Measurements from ENCODE around the gene FIGN. TPM values are rescaled to one million over a fixed set of nuclear protein-coding genes. Genes with fewer than 3 reads are reported as not detected.

Gene FIGN
- total and polyA plus RNA-seq, 2 donors from 2014 or later: 1.1 to 8.0 TPM

DNA sequence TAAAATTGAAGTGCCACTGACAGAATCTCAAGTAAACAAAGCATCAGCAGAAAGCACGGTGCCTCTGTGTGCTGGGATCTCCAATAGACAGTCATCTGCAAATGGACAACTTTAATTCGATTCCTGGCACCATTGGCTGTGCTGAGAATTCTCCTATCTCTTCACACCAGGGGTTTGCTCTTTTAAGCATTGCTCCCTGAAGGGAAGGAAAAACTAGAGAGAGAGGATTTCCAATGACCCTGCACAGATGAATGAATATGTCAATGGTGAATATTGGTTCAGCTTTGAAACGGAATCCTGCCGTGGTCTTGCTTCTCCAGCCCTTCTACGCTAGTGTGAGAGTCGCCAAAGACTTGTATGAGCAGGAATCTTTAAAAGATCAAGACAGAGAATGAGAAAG lies 97.9 kb downstream of the FIGN start:
- H3K9ac ChIP-seq (ENCODE audit: low read length in 3 of 3): no peak overlapping the region
- H3K9me3 ChIP-seq (ENCODE audit: control insufficient read depth in 2 of 3, insufficient read depth in 1 of 3, low read length in 3 of 3): no peaks in the 10 kb centered on the region
- no peaks in the 10 kb centered on the region for H3K27me3 ChIP-seq (ENCODE audit: control insufficient read depth, insufficient read depth, low read length)
- no peak overlapping the region for H3K27ac ChIP-seq (ENCODE audit: low read depth in 2 of 2, low read length in 2 of 2)
- TF ChIP-seq, protein P1, sequence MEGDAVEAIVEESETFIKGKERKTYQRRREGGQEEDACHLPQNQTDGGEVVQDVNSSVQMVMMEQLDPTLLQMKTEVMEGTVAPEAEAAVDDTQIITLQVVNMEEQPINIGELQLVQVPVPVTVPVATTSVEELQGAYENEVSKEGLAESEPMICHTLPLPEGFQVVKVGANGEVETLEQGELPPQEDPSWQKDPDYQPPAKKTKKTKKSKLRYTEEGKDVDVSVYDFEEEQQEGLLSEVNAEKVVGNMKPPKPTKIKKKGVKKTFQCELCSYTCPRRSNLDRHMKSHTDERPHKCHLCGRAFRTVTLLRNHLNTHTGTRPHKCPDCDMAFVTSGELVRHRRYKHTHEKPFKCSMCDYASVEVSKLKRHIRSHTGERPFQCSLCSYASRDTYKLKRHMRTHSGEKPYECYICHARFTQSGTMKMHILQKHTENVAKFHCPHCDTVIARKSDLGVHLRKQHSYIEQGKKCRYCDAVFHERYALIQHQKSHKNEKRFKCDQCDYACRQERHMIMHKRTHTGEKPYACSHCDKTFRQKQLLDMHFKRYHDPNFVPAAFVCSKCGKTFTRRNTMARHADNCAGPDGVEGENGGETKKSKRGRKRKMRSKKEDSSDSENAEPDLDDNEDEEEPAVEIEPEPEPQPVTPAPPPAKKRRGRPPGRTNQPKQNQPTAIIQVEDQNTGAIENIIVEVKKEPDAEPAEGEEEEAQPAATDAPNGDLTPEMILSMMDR (IDR thresholded peaks at IDR 0.05; ENCODE audit: borderline replicate concordance, extremely low read depth, insufficient read depth): no peak
- DNase-seq (no peak), FAIRE-seq (no peak)
- H3K4me1 ChIP-seq (ENCODE audit: control insufficient read depth in 2 of 3, insufficient read depth in 2 of 3, low read depth in 1 of 3, low read length in 3 of 3): no peaks in the 10 kb centered on the region
- no peak overlapping the region for H3K4me3 ChIP-seq (ENCODE audit: low read length in 3 of 3)
- intact Hi-C loops (cut with DNase I): no loop called here
- H3K36me3 ChIP-seq (ENCODE audit: control insufficient read depth in 2 of 3, insufficient read depth in 3 of 3, low read length in 3 of 3): no peaks in the 10 kb centered on the region

DNA sequence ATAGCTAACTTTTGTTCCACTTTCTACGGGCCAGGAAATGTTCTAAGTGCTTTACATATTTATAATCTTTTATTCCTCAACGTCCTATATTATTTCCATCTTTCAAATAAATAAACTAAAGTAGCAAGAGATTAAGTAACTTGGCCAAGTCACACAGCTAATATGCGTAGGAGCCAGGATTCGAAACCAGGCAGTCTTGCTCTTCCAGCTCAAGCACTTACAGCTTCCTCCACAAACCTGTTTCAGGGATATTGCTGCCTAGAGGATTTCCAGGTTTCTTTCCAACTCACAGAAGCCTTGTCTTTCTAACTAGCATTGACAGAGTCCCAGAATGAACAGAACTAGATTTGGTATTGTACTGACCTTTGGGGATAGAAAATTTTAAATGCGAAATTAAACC lies 102.5 kb downstream of the FIGN start:
- Histone ChIP-seq H3K9me3 (ENCODE audit: control insufficient read depth in 2 of 3, insufficient read depth in 1 of 3, low read length in 3 of 3) (no peaks in the 10 kb centered on the region), H3K4me3 (ENCODE audit: low read length in 3 of 3) (no peak overlapping the region), H3K9ac (ENCODE audit: low read length in 3 of 3) (no peak overlapping the region), H3K27me3 (ENCODE audit: control insufficient read depth, insufficient read depth, low read length) (no peaks in the 10 kb centered on the region), H3K36me3 (ENCODE audit: control insufficient read depth in 2 of 3, insufficient read depth in 3 of 3, low read length in 3 of 3) (no peaks in the 10 kb centered on the region), H3K4me1 (ENCODE audit: control insufficient read depth in 2 of 3, insufficient read depth in 2 of 3, low read depth in 1 of 3, low read length in 3 of 3) (no peaks in the 10 kb centered on the region), H3K27ac (ENCODE audit: low read depth in 2 of 2, low read length in 2 of 2) (no peak overlapping the region)
- TF ChIP-seq, protein P1 (IDR thresholded peaks at IDR 0.05; ENCODE audit: borderline replicate concordance, extremely low read depth, insufficient read depth): no peak
- DNase-seq (no peak), FAIRE-seq (no peak)
- intact Hi-C loops (cut with DNase I): no loop called here

DNA sequence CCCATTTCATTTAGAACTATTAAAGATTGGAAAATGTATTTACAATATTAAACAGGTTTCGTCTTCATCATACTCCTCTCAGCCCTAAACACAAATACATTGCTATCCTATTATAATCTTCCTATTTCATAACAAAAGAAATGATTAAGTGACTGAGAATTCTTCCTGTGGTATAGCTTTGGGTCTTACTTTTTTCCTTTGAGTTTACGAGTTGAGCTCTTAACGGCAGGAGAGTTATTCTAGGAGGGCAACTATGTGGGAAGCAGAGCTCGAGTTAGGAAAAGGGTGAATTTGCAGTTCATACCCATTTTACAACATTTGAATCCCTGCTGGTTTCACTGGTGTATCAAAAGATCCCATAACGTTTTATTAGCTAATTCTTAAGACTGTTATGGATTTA lies 105.0 kb downstream of the FIGN start:
- Histone ChIP-seq H3K27ac (ENCODE audit: low read depth in 2 of 2, low read length in 2 of 2) (no peak overlapping the region), H3K36me3 (ENCODE audit: control insufficient read depth in 2 of 3, insufficient read depth in 3 of 3, low read length in 3 of 3) (no peaks in the 10 kb centered on the region), H3K4me1 (ENCODE audit: control insufficient read depth in 2 of 3, insufficient read depth in 2 of 3, low read depth in 1 of 3, low read length in 3 of 3) (no peaks in the 10 kb centered on the region), H3K9ac (ENCODE audit: low read length in 3 of 3) (no peak overlapping the region), H3K9me3 (ENCODE audit: control insufficient read depth in 2 of 3, insufficient read depth in 1 of 3, low read length in 3 of 3) (no peaks in the 10 kb centered on the region), H3K27me3 (ENCODE audit: control insufficient read depth, insufficient read depth, low read length) (no peaks in the 10 kb centered on the region), H3K4me3 (ENCODE audit: low read length in 3 of 3) (no peak overlapping the region)
- TF ChIP-seq, protein P1 (IDR thresholded peaks at IDR 0.05; ENCODE audit: borderline replicate concordance, extremely low read depth, insufficient read depth): no peak
- intact Hi-C loops (cut with DNase I): no loop called here
- FAIRE-seq (no peak), DNase-seq (no peak)

DNA sequence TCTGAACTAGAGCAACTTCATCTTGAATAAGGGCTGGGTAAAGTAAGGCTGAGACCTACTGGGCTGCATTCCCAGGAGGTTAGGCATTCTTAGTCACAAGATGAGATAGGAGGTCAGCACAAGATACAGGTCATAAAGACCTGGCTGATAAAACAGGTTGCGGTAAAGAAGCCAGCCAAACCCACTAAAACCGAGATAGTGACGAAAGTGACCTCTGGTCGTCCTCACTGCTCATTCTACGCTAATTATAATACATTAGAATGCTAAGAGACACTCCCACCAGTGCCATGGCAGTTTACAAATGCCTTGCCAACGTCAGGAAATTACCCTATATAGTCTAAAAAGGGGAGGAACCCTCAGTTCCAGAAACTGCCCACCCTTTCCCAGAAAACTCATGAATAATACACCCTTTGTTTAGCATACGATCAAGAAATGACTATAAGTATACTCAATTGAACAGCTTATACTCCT lies 109.1 kb downstream of the FIGN start:
- H3K9me3 ChIP-seq (ENCODE audit: control insufficient read depth in 2 of 3, insufficient read depth in 1 of 3, low read length in 3 of 3): no peaks in the 10 kb centered on the region
- no peak for DNase-seq
- intact Hi-C loops (cut with DNase I): no loop called here
- H3K4me1 ChIP-seq (ENCODE audit: control insufficient read depth in 2 of 3, insufficient read depth in 2 of 3, low read depth in 1 of 3, low read length in 3 of 3): no peaks in the 10 kb centered on the region
- no peak overlapping the region for H3K27ac ChIP-seq (ENCODE audit: low read depth in 2 of 2, low read length in 2 of 2)
- no peak for FAIRE-seq
- no peaks in the 10 kb centered on the region for H3K36me3 ChIP-seq (ENCODE audit: control insufficient read depth in 2 of 3, insufficient read depth in 3 of 3, low read length in 3 of 3)
- no peak overlapping the region for H3K9ac ChIP-seq (ENCODE audit: low read length in 3 of 3)
- H3K27me3 ChIP-seq (ENCODE audit: control insufficient read depth, insufficient read depth, low read length): no peaks in the 10 kb centered on the region
- no peak overlapping the region for H3K4me3 ChIP-seq (ENCODE audit: low read length in 3 of 3)
- TF ChIP-seq, protein P1 (IDR thresholded peaks at IDR 0.05; ENCODE audit: borderline replicate concordance, extremely low read depth, insufficient read depth): no peak

Data from kidney (tissue), 14 donors.